H1 (cell line): ENCODE results near the gene TUBB2B. TPM values are rescaled to one million over a fixed set of nuclear protein-coding genes. Genes with fewer than 3 reads are reported as not detected.

ENCODE experiments used
- CTCF ChIA-PET: fragments of 300-600 bp; sonication (Branson Sonifier 250); formaldehyde crosslinking; loops from one replicate; lab custom pipeline; 2021; ENCODE audit not compliant: partially characterized antibody; lab: Charles Lee
- POLR2A ChIA-PET: fragments of 300-600 bp; sonication (Branson Sonifier 250); formaldehyde crosslinking; loops from one replicate; lab custom pipeline; 2021; ENCODE audit warnings: inconsistent platforms; ENCODE audit not compliant: partially characterized antibody; lab: Charles Lee
- DNase-seq, 2 experiments: peaks; one replicate each; pipeline versions ENCODE4 v3.0.0 to v3.0.0-alpha.2; 2010 to 2022; ENCODE audit warnings: low spot score in 2 of 2, low read depth in 1 of 2, mixed read lengths in 1 of 2
- FAIRE-seq: peaks from 2 replicates; lab custom pipeline; 2011; peaks lifted over from hg19 to GRCh38; lab: Jason Lieb, UNC
- H2AFZ ChIP-seq: 2 replicates; pipeline ENCODE4 v1.8.1; 2012; ENCODE audit warnings: low read length, inconsistent platforms
- H2AK5ac ChIP-seq: 2 replicates; pipeline ENCODE4 v1.6.1; 2013; ENCODE audit warnings: low read depth, low read length
- H2BK120ac ChIP-seq: replicated peaks from 2 replicates; pipeline ENCODE3; 2013; ENCODE audit warnings: low read depth, low read length, inconsistent platforms
- H2BK12ac ChIP-seq: 2 replicates; pipeline ENCODE4 v1.6.1; 2013; ENCODE audit warnings: low read depth, low read length
- H2BK15ac ChIP-seq: 2 replicates; pipeline ENCODE4 v1.6.1; 2013; ENCODE audit warnings: low read length
- H2BK20ac ChIP-seq: 2 replicates; pipeline ENCODE4 v1.6.1; 2013; ENCODE audit warnings: low read length
- H2BK5ac ChIP-seq: 2 replicates; pipeline ENCODE4 v1.6.1; 2013; ENCODE audit warnings: low read depth, low read length
- H3K14ac ChIP-seq: 2 replicates; pipeline ENCODE4 v1.6.1; 2013; ENCODE audit warnings: inconsistent platforms; ENCODE audit not compliant: insufficient read length
- H3K18ac ChIP-seq: 2 replicates; pipeline ENCODE4 v1.6.1; 2013; ENCODE audit warnings: low read length; ENCODE audit errors: extremely low read depth
- H3K23ac ChIP-seq: 2 replicates; pipeline ENCODE4 v1.6.1; 2013; ENCODE audit warnings: inconsistent platforms; ENCODE audit not compliant: insufficient read length
- H3K23me2 ChIP-seq: 2 replicates; pipeline ENCODE4 v1.6.1; 2013; ENCODE audit warnings: low read depth, low read length
- H3K27ac ChIP-seq: 2 replicates; pipeline ENCODE4 v1.6.1; 2011; ENCODE audit warnings: low read depth, low read length, inconsistent platforms
- H3K27me3 ChIP-seq, 4 experiments: replicated peaks in 1 of 4; 1 replicate in 1 of 4; 2 replicates in 3 of 4; pipeline versions ENCODE4 v1.6.1 to v1.8.1; 2011 to 2013; ENCODE audit warnings: low read length in 3 of 4, mild to moderate bottlenecking in 3 of 4, inconsistent platforms in 2 of 4, mixed read lengths in 2 of 4, moderate library complexity in 1 of 4; ENCODE audit not compliant: control insufficient read depth in 3 of 4, insufficient read depth in 3 of 4; ENCODE audit errors: extremely low read depth in 1 of 4
- H3K36me3 ChIP-seq, 4 experiments: 2 replicates each; pipeline versions ENCODE4 v1.6.1 to v1.8.1; 2011 to 2013; ENCODE audit warnings: mild to moderate bottlenecking in 4 of 4, low read length in 3 of 4, moderate library complexity in 2 of 4, control low read depth in 1 of 4, inconsistent platforms in 1 of 4; ENCODE audit not compliant: insufficient read depth in 4 of 4, control insufficient read depth in 2 of 4
- H3K4ac ChIP-seq: replicated peaks from 2 replicates; pipeline ENCODE3; 2013; ENCODE audit warnings: low read length, low read depth, mixed read lengths, inconsistent platforms; ENCODE audit not compliant: insufficient read length
- H3K4me1 ChIP-seq, 4 experiments: replicated peaks in 1 of 4; 1 replicate in 1 of 4; 2 replicates in 3 of 4; pipeline versions ENCODE4 v1.6.1 to v1.8.1; 2011 to 2013; ENCODE audit warnings: low read length in 3 of 4, inconsistent platforms in 2 of 4, mixed read lengths in 1 of 4; ENCODE audit not compliant: insufficient read depth in 4 of 4, control insufficient read depth in 3 of 4
- H3K4me2 ChIP-seq, 2 experiments: 2 replicates each; pipeline versions ENCODE4 v1.6.1 to v1.8.1; 2011 to 2013; ENCODE audit warnings: low read depth in 2 of 2, low read length in 2 of 2, control low read depth in 1 of 2, inconsistent platforms in 1 of 2, mild to moderate bottlenecking in 1 of 2; ENCODE audit not compliant: insufficient read depth in 1 of 2
- H3K4me3 ChIP-seq, 4 experiments: fragments of 200-600, 300-600 bp in 1 of 4; sonication (generic), shearing (Covaris generic), sonication (Bioruptor Twin) in 1 of 4; 2 replicates each; pipeline versions ENCODE4 v1.5.1 to v1.8.1; 2011 to 2016; ENCODE audit warnings: low read length in 4 of 4, low read depth in 3 of 4, control low read depth in 2 of 4, inconsistent platforms in 2 of 4, mild to moderate bottlenecking in 2 of 4, mixed read lengths in 1 of 4, moderate library complexity in 1 of 4; ENCODE audit not compliant: insufficient read depth in 2 of 4; ENCODE audit errors: extremely low read depth in 1 of 4
- H3K56ac ChIP-seq: replicated peaks from 2 replicates; pipeline ENCODE3; 2013; ENCODE audit warnings: low read depth, mild to moderate bottlenecking, mixed read lengths, low read length, inconsistent platforms; ENCODE audit not compliant: insufficient read length
- H3K79me1 ChIP-seq: 2 replicates; pipeline ENCODE4 v1.6.1; 2013; ENCODE audit warnings: low read depth, low read length, control low read depth
- H3K79me2 ChIP-seq, 2 experiments: 2 replicates each; pipeline versions ENCODE4 v1.6.1 to v1.8.1; 2012 to 2013; ENCODE audit warnings: low read length in 2 of 2, mild to moderate bottlenecking in 2 of 2, inconsistent platforms in 1 of 2; ENCODE audit not compliant: insufficient read depth in 2 of 2, control insufficient read depth in 1 of 2
- H3K9ac ChIP-seq, 4 experiments: replicated peaks in 1 of 4; 1 replicate in 1 of 4; 2 replicates in 3 of 4; pipeline versions ENCODE4 v1.6.1 to v1.8.1; 2011 to 2013; ENCODE audit warnings: low read depth in 3 of 4, low read length in 3 of 4, control low read depth in 2 of 4, mild to moderate bottlenecking in 2 of 4, moderate library complexity in 2 of 4, inconsistent platforms in 1 of 4; ENCODE audit errors: extremely low read depth in 1 of 4
- H3K9me3 ChIP-seq, 2 experiments: 2 replicates each; pipeline versions ENCODE4 v1.6.1 to v1.8.1; 2012 to 2013; ENCODE audit warnings: mild to moderate bottlenecking in 2 of 2, moderate library complexity in 2 of 2, control low read depth in 1 of 2, inconsistent platforms in 1 of 2, low read depth in 1 of 2, low read length in 1 of 2, mixed read lengths in 1 of 2; ENCODE audit not compliant: insufficient read depth in 2 of 2
- H4K20me1 ChIP-seq, 2 experiments: replicated peaks in 1 of 2; 2 replicates each; pipeline versions ENCODE3 to v1.8.1; 2011 to 2013; ENCODE audit warnings: inconsistent platforms in 2 of 2, low read length in 2 of 2, mild to moderate bottlenecking in 1 of 2; ENCODE audit not compliant: insufficient read depth in 2 of 2, control insufficient read depth in 1 of 2
- H4K5ac ChIP-seq: 2 replicates; pipeline ENCODE4 v1.6.1; 2013; ENCODE audit warnings: low read length, low read depth, mixed read lengths, inconsistent platforms; ENCODE audit not compliant: insufficient read length
- H4K8ac ChIP-seq: 2 replicates; pipeline ENCODE4 v1.8.0; 2013; ENCODE audit warnings: mild to moderate bottlenecking, moderate library complexity, low read length, inconsistent platforms; ENCODE audit not compliant: insufficient read depth; ENCODE audit errors: extremely low read depth
- H4K91ac ChIP-seq: replicated peaks from 2 replicates; pipeline ENCODE3; 2013; ENCODE audit warnings: low read length, mixed read lengths, inconsistent platforms; ENCODE audit not compliant: insufficient read length
- EP300 ChIP-seq, 2 experiments: IDR thresholded peaks; 1 replicate in 1 of 2; 2 replicates in 1 of 2; pipeline ENCODE4 v1.6.1; 2011 to 2012; ENCODE audit warnings: low read depth in 2 of 2, low read length in 2 of 2, mild to moderate bottlenecking in 2 of 2, borderline replicate concordance in 1 of 2, inconsistent platforms in 1 of 2, moderate library complexity in 1 of 2
- HDAC2 ChIP-seq, 2 experiments: fragments of 300-600 bp in 1 of 2; sonication (generic) in 1 of 2; IDR thresholded peaks; 2 replicates each; pipeline ENCODE4 v1.6.1; 2011 to 2012; ENCODE audit warnings: low read depth in 2 of 2, low read length in 2 of 2, mild to moderate bottlenecking in 2 of 2, moderate library complexity in 2 of 2, borderline replicate concordance in 1 of 2, inconsistent platforms in 1 of 2
- SAP30 ChIP-seq: fragments of 300-600 bp; sonication (generic); IDR thresholded peaks from 2 replicates; pipeline ENCODE4 v1.7.1; 2012; ENCODE audit warnings: low read length, moderate library complexity, mild to moderate bottlenecking, inconsistent platforms; ENCODE audit not compliant: insufficient read depth, insufficient replicate concordance
- SIN3A ChIP-seq, 2 experiments: IDR thresholded peaks in 1 of 2; conservative IDR thresholded peaks in 1 of 2; 2 replicates each; pipeline ENCODE4 v1.6.1; 2011 to 2012; ENCODE audit warnings: low read length in 2 of 2, improper control_type of control experiment in 1 of 2, low read depth in 1 of 2, mild to moderate bottlenecking in 1 of 2
- SP2 ChIP-seq: IDR thresholded peaks from 2 replicates; pipeline ENCODE4 v1.6.1; 2012; ENCODE audit warnings: mild to moderate bottlenecking, low read length, inconsistent platforms
- TCF12 ChIP-seq: IDR thresholded peaks from 2 replicates; pipeline ENCODE4 v1.6.1; 2011; ENCODE audit warnings: low read depth, mild to moderate bottlenecking, low read length
- TEAD4 ChIP-seq: IDR thresholded peaks from 2 replicates; pipeline ENCODE4 v1.6.1; 2012; ENCODE audit warnings: low read depth, low read length, inconsistent platforms, mixed read lengths
- WGBS, 2 experiments: shearing (Covaris generic) in 1 of 2; methylation state at CpG; one replicate each; pipeline versions ENCODE4 v1.1.6 to v1.1.7; 2013 to 2015; ENCODE audit warnings: low lambda C conversion rate in 2 of 2, mixed read lengths in 2 of 2, inconsistent platforms in 1 of 2, low coverage in 1 of 2, missing lambda C conversion rate in 1 of 2; ENCODE audit not compliant: insufficient replicate concordance in 2 of 2, insufficient coverage in 1 of 2, insufficient read length in 1 of 2; ENCODE audit errors: extremely low coverage in 1 of 2, missing lambda C conversion rate in 1 of 2; 5-methylcytosine and 5-hydroxymethylcytosine counted together
- polyA plus RNA-seq, 7 experiments: library from polyadenylated mRNA; depleted of rRNA in 3 of 7; stranded (reverse) in 5 of 7; unstranded in 2 of 7; fragments of >200 nt in 5 of 7; fragments of 200-250 nt in 2 of 7; gene quantifications; 1 replicate in 5 of 7; 2 replicates in 1 of 7; 4 replicates in 1 of 7; pipeline versions ENCODE4 v1.2.1 to v1.2.3, GENCODE V29; 2011 to 2013; ENCODE audit warnings: missing spikeins in 2 of 7, mixed read lengths in 2 of 7
- total RNA-seq: library from RNA; stranded (reverse); fragmentation: NEBNext Ultra II Directional; extraction: Animal tissue kit (Norgen Biotek cat#: 25700); gene quantifications from 2 replicates; pipeline ENCODE4 v1.2.1, GENCODE V29; 2021

TUBB2B gene
- total and polyA plus RNA-seq, 2 of the 8 experiments (the other 6 are each of a cell fraction or from before 2014, with no cell fraction given), result 612 to 722 TPM

DNA sequence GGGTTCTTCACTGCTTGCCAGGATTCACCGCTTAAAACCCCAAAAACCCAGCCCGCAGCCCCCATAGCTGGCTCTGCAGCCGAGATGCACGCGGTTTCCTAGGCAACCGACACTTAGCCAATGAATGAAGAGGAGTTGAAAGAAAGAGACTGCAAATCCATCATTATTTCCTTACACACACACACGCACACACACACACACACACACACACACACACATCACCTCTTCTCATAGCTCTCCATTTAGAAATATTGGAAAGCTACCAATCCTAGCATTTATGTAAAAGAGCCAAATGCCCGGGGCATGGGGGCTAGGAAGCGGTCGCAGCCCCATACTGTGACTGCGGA lies 3.4 kb upstream of the TUBB2B start:
- Histone ChIP-seq H3K27me3 (peaks cover 0 to 23% (median 19%) of the 10 kb centered on the region in 4 experiments; a peak in 6 of 7 replicates), H3K23ac (no peak overlapping the region), H4K91ac (no peak overlapping the region), H3K9ac (peak overlapping the region in 1 of 4 experiments; percentile 80; a peak in 1 of 7 replicates), H4K5ac (no peak overlapping the region), H2BK120ac (no peak overlapping the region), H3K14ac (no peak overlapping the region), H4K20me1 (peaks cover 14 to 15% of the 10 kb centered on the region in 2 experiments), H3K27ac (no peak overlapping the region), H2BK15ac (no peak overlapping the region), H4K8ac (no peak overlapping the region), H2BK5ac (no peak overlapping the region), H3K56ac (no peak overlapping the region), H2BK12ac (no peak overlapping the region), H2AFZ (no peak overlapping the region), H2AK5ac (no peak overlapping the region), H3K4me3 (peak overlapping the region; percentile 71 to 99 (median 86)), H3K18ac (no peak overlapping the region), H2BK20ac (no peak overlapping the region), H3K79me1 (peaks cover 5% of the 10 kb centered on the region; the same call in 1 of the 2 replicates), H3K4me1 (peaks cover 8 to 21% (median 15%) of the 10 kb centered on the region in 4 experiments; a peak in 6 of 7 replicates), H3K4ac (no peak overlapping the region), H3K9me3 (no peaks in the 10 kb centered on the region), H3K36me3 (peaks cover 2 to 4% (median 3%) of the 10 kb centered on the region in 4 experiments; a peak in 7 of 8 replicates), H3K4me2 (peak overlapping the region; percentile 91 to 96), H3K23me2 (peaks cover 39% of the 10 kb centered on the region), H3K79me2 (peaks cover 15 to 16% of the 10 kb centered on the region in 2 experiments)
- 2% methylated on average over 11 of the region's 11 CpGs; no CpG with 5 or more reads in 1 of the 2 experiments for WGBS, 2 experiments
- peak in 1 of 2 experiments; percentile 71 for DNase-seq
- POLR2A ChIA-PET, result interaction anchor here (0.7 to 7.6 kb wide), 18 partner anchors 8 to 155 kb away, joined by 3 to 122 read pairs (median 6); partner anchors contain the start of gene TUBB2A
- FAIRE-seq, result no peak
- TF ChIP-seq EP300 (IDR thresholded peaks at IDR 0.05; ENCODE audit: borderline replicate concordance in 1 of 2, low read depth in 2 of 2, low read length in 2 of 2) (no peak), SAP30 (peak; percentile 29), HDAC2 (IDR thresholded peaks at IDR 0.05; ENCODE audit: borderline replicate concordance in 1 of 2, low read depth in 2 of 2, low read length in 2 of 2) (0 out of 4 replicates have a peak, but pooled peaks of 1 of the 2 experiments have one; percentile 47), TEAD4 (no peak), TCF12 (no peak), SP2 (no peak), SIN3A (conservative IDR thresholded peaks at IDR 0.05 in 1 of 2, IDR thresholded peaks at IDR 0.05 in 1 of 2; ENCODE audit: low read depth in 1 of 2, low read length in 2 of 2) (0 out of 4 replicates have a peak, but pooled peaks of 1 of the 2 experiments have one; percentile 74)
- CTCF ChIA-PET, result interaction anchor here (0.6 to 17.3 kb wide), 15 partner anchors 8 to 244 kb away, joined by 3 to 263 read pairs (median 4); partner anchors contain the start of gene TUBB2A
